SK-N-SH (cell line): ENCODE data around the gene WDR62. TPM values are rescaled to one million over a fixed set of nuclear protein-coding genes. Genes with fewer than 3 reads are reported as not detected.

Source experiments
- CTCF ChIA-PET: fragments of 300-600, 350-600 bp; formaldehyde crosslinking; extraction: SDS; loops from one replicate; lab custom pipeline; 2021; lab: Yijun Ruan, JAX
- POLR2A ChIA-PET: fragments of 350-600 bp; sonication (Branson Sonifier 250); formaldehyde crosslinking; extraction: SDS; loops from one replicate; lab custom pipeline; 2020; ENCODE audit warnings: antibody characterized with exemption, inconsistent platforms; lab: Yijun Ruan, JAX
- DNase-seq: peaks from one replicate; pipeline ENCODE4 v3.0.0; 2012
- H2AFZ ChIP-seq: fragments of 200-600 bp; sonication (generic); 2 replicates; pipeline ENCODE4 v1.8.1; 2016; ENCODE audit warnings: antibody characterized with exemption, mild to moderate bottlenecking, low read depth
- H3F3A ChIP-seq: fragments of 200-600 bp; sonication (generic); replicated peaks from 2 replicates; pipeline ENCODE3; 2016; ENCODE audit warnings: antibody characterized with exemption, mild to moderate bottlenecking; ENCODE audit not compliant: insufficient read depth
- H3K27ac ChIP-seq, 2 experiments: fragments of 200-500 bp in 1 of 2; fragments of 200-600 bp in 1 of 2; sonication (Bioruptor generic) in 1 of 2; sonication (generic), shearing (Covaris generic) in 1 of 2; 2 replicates each; pipeline versions ENCODE4 v1.5.1 to v1.6.1; 2014 to 2016; ENCODE audit warnings: low read depth in 2 of 2, inconsistent platforms in 1 of 2, low read length in 1 of 2, mild to moderate bottlenecking in 1 of 2, mixed read lengths in 1 of 2
- H3K27me3 ChIP-seq: fragments of 200-600 bp; sonication (generic), shearing (Covaris generic); 2 replicates; pipeline ENCODE4 v1.6.1; 2016; ENCODE audit warnings: mixed run types; ENCODE audit not compliant: insufficient read depth
- H3K36me3 ChIP-seq, 2 experiments: fragments of 200-500 bp in 1 of 2; fragments of 200-600 bp in 1 of 2; sonication (Bioruptor generic) in 1 of 2; sonication (generic) in 1 of 2; replicated peaks in 1 of 2; 2 replicates each; pipeline versions ENCODE3 to v1.5.1; 2014 to 2016; ENCODE audit warnings: low read length in 1 of 2, mild to moderate bottlenecking in 1 of 2; ENCODE audit not compliant: insufficient read depth in 2 of 2, control insufficient read depth in 1 of 2
- H3K4me1 ChIP-seq, 2 experiments: fragments of 200-500 bp in 1 of 2; fragments of 200-600 bp in 1 of 2; sonication (Bioruptor generic) in 1 of 2; sonication (generic), shearing (Covaris generic) in 1 of 2; 2 replicates each; pipeline versions ENCODE4 v1.5.1 to v1.6.1; 2014 to 2016; ENCODE audit warnings: low read depth in 1 of 2, low read length in 1 of 2, mixed run types in 1 of 2; ENCODE audit not compliant: insufficient read depth in 2 of 2, control insufficient read depth in 1 of 2
- H3K4me2 ChIP-seq: fragments of 200-600 bp; sonication (generic), shearing (Covaris generic); 2 replicates; pipeline ENCODE4 v1.6.1; 2017; ENCODE audit warnings: mixed run types
- H3K4me3 ChIP-seq, 2 experiments: fragments of 200-500 bp in 1 of 2; fragments of 200-600 bp in 1 of 2; sonication (Bioruptor generic) in 1 of 2; sonication (generic), shearing (Covaris generic) in 1 of 2; 2 replicates each; pipeline versions ENCODE4 v1.5.1 to v1.8.1; 2014 to 2016; ENCODE audit warnings: low read depth in 2 of 2, inconsistent platforms in 1 of 2, low read length in 1 of 2, mild to moderate bottlenecking in 1 of 2, mixed read lengths in 1 of 2, moderate library complexity in 1 of 2
- H3K79me2 ChIP-seq: fragments of 200-600 bp; sonication (generic); 2 replicates; pipeline ENCODE4 v1.8.1; 2017; ENCODE audit warnings: mild to moderate bottlenecking; ENCODE audit not compliant: insufficient read depth
- H3K9ac ChIP-seq: fragments of 200-600 bp; sonication (generic); 2 replicates; pipeline ENCODE4 v1.6.1; 2017; ENCODE audit warnings: mixed run types
- H3K9me2 ChIP-seq: fragments of 200-600 bp; sonication (generic); 2 replicates; pipeline ENCODE4 v1.6.1; 2017; ENCODE audit warnings: mixed run types
- H3K9me3 ChIP-seq: fragments of 200-600 bp; sonication (generic); 2 replicates; pipeline ENCODE4 v1.6.1; 2017; ENCODE audit warnings: mixed run types, mild to moderate bottlenecking, moderate library complexity
- H4K20me1 ChIP-seq: fragments of 200-600 bp; sonication (generic); 2 replicates; pipeline ENCODE4 v1.6.1; 2017; ENCODE audit warnings: mild to moderate bottlenecking, mixed run types; ENCODE audit not compliant: insufficient read depth
- CHD2 ChIP-seq: fragments of 150-350 bp; IDR thresholded peaks from 2 replicates; pipeline ENCODE4 v1.6.1; 2018; ENCODE audit warnings: low read length; ENCODE audit not compliant: partially characterized antibody
- EZH2phosphoT487 ChIP-seq: fragments of 200-600 bp; sonication (generic); IDR thresholded peaks from 2 replicates; pipeline ENCODE4 v1.6.1; 2017; ENCODE audit warnings: low read depth, mixed run types, mild to moderate bottlenecking, antibody characterized with exemption, moderate library complexity, borderline replicate concordance
- FOXJ3 ChIP-seq: sonication (generic); formaldehyde crosslinking; IDR thresholded peaks from 2 replicates; pipeline ENCODE4 v1.5.1; 2020; ENCODE audit warnings: mild to moderate bottlenecking, missing genetic modification reagents
- FOXM1 ChIP-seq: IDR thresholded peaks from 2 replicates; pipeline ENCODE4 v1.4.0; 2012; ENCODE audit warnings: low read depth, mild to moderate bottlenecking
- GABPA ChIP-seq: IDR thresholded peaks from 2 replicates; pipeline ENCODE4 v1.4.0; 2012; ENCODE audit warnings: low read depth, mild to moderate bottlenecking
- JUND ChIP-seq: IDR thresholded peaks from 2 replicates; pipeline ENCODE4 v1.4.0; 2012
- PBX3 ChIP-seq: IDR thresholded peaks from 2 replicates; pipeline ENCODE4; 2012
- RCOR1 ChIP-seq: fragments of 150-350 bp; IDR thresholded peaks from 2 replicates; pipeline ENCODE4 v1.6.1; 2017; ENCODE audit warnings: antibody characterized with exemption, low read length
- REST ChIP-seq: IDR thresholded peaks from 2 replicates; pipeline ENCODE4 v1.6.1; 2012; ENCODE audit warnings: mild to moderate bottlenecking, low read depth, low read length, moderate library complexity
- TCF12 ChIP-seq: IDR thresholded peaks from 2 replicates; pipeline ENCODE4 v1.4.0; 2012
- WGBS: methylation state at CpG from one replicate; pipeline ENCODE4 v1.1.6; 2017; ENCODE audit warnings: low lambda C conversion rate; 5-methylcytosine and 5-hydroxymethylcytosine counted together
- polyA plus RNA-seq, 3 experiments: library from polyadenylated mRNA; depleted of rRNA; stranded (reverse); fragments of >200 nt; gene quantifications; 2 replicates each; pipeline ENCODE4 v1.2.3, GENCODE V29; 2012
- TF ChIP-seq, protein P1 (sequence below): fragments of 150-350 bp; IDR thresholded peaks from 2 replicates; pipeline ENCODE4 v1.6.1; 2016; ENCODE audit warnings: mild to moderate bottlenecking, low read depth, low read length
- TF ChIP-seq, protein P2 (sequence below): fragments of 200-600 bp; sonication (generic); IDR thresholded peaks from 2 replicates; pipeline ENCODE4 v1.6.1; 2017; ENCODE audit warnings: antibody characterized with exemption, mild to moderate bottlenecking, moderate library complexity

Gene WDR62
- polyA plus RNA-seq, 1 of the 3 experiments (the other 2 are of a cell fraction), result 5.3 TPM

GRCh38 chr19:36149673-36150406, 95.1 kb downstream of the WDR62 start:
- H3K9me2 ChIP-seq, result no peaks in the 10 kb centered on the region
- TF ChIP-seq FOXM1 (no peak), GABPA (no peak)
- TF ChIP-seq, protein P1, sequence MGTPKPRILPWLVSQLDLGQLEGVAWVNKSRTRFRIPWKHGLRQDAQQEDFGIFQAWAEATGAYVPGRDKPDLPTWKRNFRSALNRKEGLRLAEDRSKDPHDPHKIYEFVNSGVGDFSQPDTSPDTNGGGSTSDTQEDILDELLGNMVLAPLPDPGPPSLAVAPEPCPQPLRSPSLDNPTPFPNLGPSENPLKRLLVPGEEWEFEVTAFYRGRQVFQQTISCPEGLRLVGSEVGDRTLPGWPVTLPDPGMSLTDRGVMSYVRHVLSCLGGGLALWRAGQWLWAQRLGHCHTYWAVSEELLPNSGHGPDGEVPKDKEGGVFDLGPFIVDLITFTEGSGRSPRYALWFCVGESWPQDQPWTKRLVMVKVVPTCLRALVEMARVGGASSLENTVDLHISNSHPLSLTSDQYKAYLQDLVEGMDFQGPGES, result no peak
- TF ChIP-seq, all 33 proteins: peak for 0
- peaks cover 10% of the 10 kb centered on the region; the same call in 1 of the 2 replicates for H3K79me2 ChIP-seq
- no peak overlapping the region for H3K27ac ChIP-seq
- no peak for DNase-seq
- ChIA-PET CTCF (interaction anchor here (1.1 to 2.4 kb wide), 2 partner anchors 20 to 22 kb away, joined by 3 to 9 read pairs; no protein-coding TSS in a partner anchor), POLR2A (no interaction called here)
- peaks cover 16% of the 10 kb centered on the region; the same call in 1 of the 2 replicates for H4K20me1 ChIP-seq
- H2AFZ ChIP-seq, result no peak overlapping the region
- no peak overlapping the region for H3K4me3 ChIP-seq
- H3K9me3 ChIP-seq, result no peaks in the 10 kb centered on the region
- H3K27me3 ChIP-seq, result no peaks in the 10 kb centered on the region
- H3K36me3 ChIP-seq, result peaks cover 38 to 51% of the 10 kb centered on the region in 2 experiments
- no peak overlapping the region for H3K4me2 ChIP-seq
- WGBS, result 93% methylated on average over 13 of the region's 13 CpGs
- H3F3A ChIP-seq, result peaks cover 15% of the 10 kb centered on the region
- H3K9ac ChIP-seq, result no peak overlapping the region
- H3K4me1 ChIP-seq, result no peaks in the 10 kb centered on the region

GRCh38 chr19:36150586-36150985, 95.9 kb downstream of the WDR62 start:
- Histone ChIP-seq H3F3A (peaks cover 15% of the 10 kb centered on the region), H3K4me2 (no peak overlapping the region), H3K79me2 (peaks cover 6% of the 10 kb centered on the region; the same call in 1 of the 2 replicates), H3K9me2 (no peaks in the 10 kb centered on the region), H3K36me3 (peaks cover 31 to 45% of the 10 kb centered on the region in 2 experiments), H3K9me3 (no peaks in the 10 kb centered on the region), H3K27ac (no peak overlapping the region), H2AFZ (no peak overlapping the region), H3K4me1 (no peaks in the 10 kb centered on the region), H4K20me1 (peaks cover 15% of the 10 kb centered on the region; the same call in 1 of the 2 replicates), H3K9ac (no peak overlapping the region), H3K27me3 (no peaks in the 10 kb centered on the region), H3K4me3 (no peak overlapping the region)
- no peak for DNase-seq
- 87% methylated on average over 4 of the region's 5 CpGs for WGBS
- TF ChIP-seq JUND (no peak), FOXM1 (no peak), RCOR1 (no peak), REST (no peak), TCF12 (no peak), EZH2phosphoT487 (no peak), CHD2 (no peak), FOXJ3 (no peak), PBX3 (no peak), GABPA (no peak)
- TF ChIP-seq, protein P2, sequence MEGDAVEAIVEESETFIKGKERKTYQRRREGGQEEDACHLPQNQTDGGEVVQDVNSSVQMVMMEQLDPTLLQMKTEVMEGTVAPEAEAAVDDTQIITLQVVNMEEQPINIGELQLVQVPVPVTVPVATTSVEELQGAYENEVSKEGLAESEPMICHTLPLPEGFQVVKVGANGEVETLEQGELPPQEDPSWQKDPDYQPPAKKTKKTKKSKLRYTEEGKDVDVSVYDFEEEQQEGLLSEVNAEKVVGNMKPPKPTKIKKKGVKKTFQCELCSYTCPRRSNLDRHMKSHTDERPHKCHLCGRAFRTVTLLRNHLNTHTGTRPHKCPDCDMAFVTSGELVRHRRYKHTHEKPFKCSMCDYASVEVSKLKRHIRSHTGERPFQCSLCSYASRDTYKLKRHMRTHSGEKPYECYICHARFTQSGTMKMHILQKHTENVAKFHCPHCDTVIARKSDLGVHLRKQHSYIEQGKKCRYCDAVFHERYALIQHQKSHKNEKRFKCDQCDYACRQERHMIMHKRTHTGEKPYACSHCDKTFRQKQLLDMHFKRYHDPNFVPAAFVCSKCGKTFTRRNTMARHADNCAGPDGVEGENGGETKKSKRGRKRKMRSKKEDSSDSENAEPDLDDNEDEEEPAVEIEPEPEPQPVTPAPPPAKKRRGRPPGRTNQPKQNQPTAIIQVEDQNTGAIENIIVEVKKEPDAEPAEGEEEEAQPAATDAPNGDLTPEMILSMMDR, result no peak
- POLR2A ChIA-PET, result no interaction called here
- CTCF ChIA-PET, result interaction anchor here (2.4 kb wide), 1 partner anchor 23 kb away, joined by 9 read pairs; no protein-coding TSS in a partner anchor
